Stimulated activated naive B cell treated with anti-CD40 and anti-IgM and Interleukin-4, amounts not matched to agents 10 μg/mL and 1 μg/mL and 100 μg/mL, for 72 hours (primary cell): ENCODE data around the gene SPINK14.

Source experiments
- ATAC-seq, 2 donors: fragments of 150-1000 bp; cut with Tn5 transposase; replicated peaks; 2 replicates each; pipeline ENCODE4 v1.10.0; 2021; ENCODE audit warnings: moderate library complexity in 1 of 2
- DNase-seq: peaks from one replicate; pipeline ENCODE4 v3.0.0; 2021
- H3K27ac Mint-ChIP-seq: one replicate; pipeline ENCODE4 v1.8.0; 2022; ENCODE audit warnings: mild to moderate bottlenecking, mixed read lengths
- H3K27me3 Mint-ChIP-seq, 2 donors: one replicate each; pipeline ENCODE4 v1.8.0; 2022; ENCODE audit warnings: mixed read lengths in 2 of 2
- H3K36me3 Mint-ChIP-seq, 2 donors: one replicate each; pipeline ENCODE4 v1.8.0; 2022; ENCODE audit warnings: mixed read lengths in 2 of 2, mild to moderate bottlenecking in 1 of 2
- H3K4me1 Mint-ChIP-seq, 2 donors: one replicate each; pipeline ENCODE4 v1.8.0; 2022; ENCODE audit warnings: mixed read lengths in 2 of 2, mild to moderate bottlenecking in 1 of 2
- H3K4me3 Mint-ChIP-seq, 2 donors: one replicate each; pipeline ENCODE4 v1.8.0; 2022; ENCODE audit warnings: mild to moderate bottlenecking in 2 of 2, mixed read lengths in 2 of 2, moderate library complexity in 1 of 2
- H3K9me3 Mint-ChIP-seq, 2 donors: one replicate each; pipeline ENCODE4 v1.8.0; 2022; ENCODE audit warnings: mixed read lengths in 2 of 2, mild to moderate bottlenecking in 1 of 2

Gene SPINK14

GRCh38 chr5:148168246-148168645, at the start of gene SPINK14:
SPINK14 (plus strand) TSS chr5:148168546; CDS start chr5:148169733, 1,187 bp downstream.
- DNase-seq (no peak), ATAC-seq (no peak)
- Mint-ChIP-seq H3K9me3 (no peaks in the 10 kb centered on the region), H3K27ac (no peak within 1 kb of the TSS), H3K36me3 (no peaks in the 10 kb centered on the region), H3K4me1 (no peaks in the 10 kb centered on the region), H3K4me3 (no peak within 1 kb of the TSS), H3K27me3 (no peaks in the 10 kb centered on the region)

- ATAC-seq (no peak), DNase-seq (no peak)
- Mint-ChIP-seq H3K36me3 (no peaks in the 10 kb centered on the region), H3K4me3 (no peak overlapping the region), H3K27ac (no peak overlapping the region), H3K4me1 (no peaks in the 10 kb centered on the region), H3K27me3 (peaks cover 2 to 4% of the 10 kb centered on the region in 2 donors), H3K9me3 (no peaks in the 10 kb centered on the region)
Measured at GRCh38 chr5:148120317-148120716, 48.0 kb upstream of the SPINK14 start.

- no peak for DNase-seq
- Mint-ChIP-seq H3K4me3 (no peak overlapping the region), H3K9me3 (no peaks in the 10 kb centered on the region), H3K4me1 (no peaks in the 10 kb centered on the region), H3K27ac (no peak overlapping the region), H3K27me3 (no peaks in the 10 kb centered on the region), H3K36me3 (no peaks in the 10 kb centered on the region)
- ATAC-seq: no peak
Measured at GRCh38 chr5:148125641-148126040, 42.7 kb upstream of the SPINK14 start.

- H3K36me3 Mint-ChIP-seq: no peaks in the 10 kb centered on the region
- no peak for ATAC-seq
- no peaks in the 10 kb centered on the region for H3K27me3 Mint-ChIP-seq
- no peak overlapping the region for H3K27ac Mint-ChIP-seq
- no peak overlapping the region for H3K4me3 Mint-ChIP-seq
- H3K4me1 Mint-ChIP-seq: no peaks in the 10 kb centered on the region
- no peak for DNase-seq
- H3K9me3 Mint-ChIP-seq: no peaks in the 10 kb centered on the region
Measured at GRCh38 chr5:148135091-148136048, 33.0 kb upstream of the SPINK14 start.

GRCh38 chr5:148140846-148141245, 27.5 kb upstream of the SPINK14 start:
- DNase-seq (no peak), ATAC-seq (no peak)
- H3K27ac Mint-ChIP-seq: no peak overlapping the region
- no peak overlapping the region for H3K4me3 Mint-ChIP-seq
- H3K4me1 Mint-ChIP-seq: no peaks in the 10 kb centered on the region
- H3K36me3 Mint-ChIP-seq: no peaks in the 10 kb centered on the region
- H3K27me3 Mint-ChIP-seq: no peaks in the 10 kb centered on the region
- H3K9me3 Mint-ChIP-seq: no peaks in the 10 kb centered on the region

GRCh38 chr5:148141645-148142044, 26.7 kb upstream of the SPINK14 start:
- no peaks in the 10 kb centered on the region for H3K9me3 Mint-ChIP-seq
- no peaks in the 10 kb centered on the region for H3K36me3 Mint-ChIP-seq
- ATAC-seq (no peak), DNase-seq (no peak)
- H3K27ac Mint-ChIP-seq: no peak overlapping the region
- no peaks in the 10 kb centered on the region for H3K4me1 Mint-ChIP-seq
- no peaks in the 10 kb centered on the region for H3K27me3 Mint-ChIP-seq
- no peak overlapping the region for H3K4me3 Mint-ChIP-seq

- Mint-ChIP-seq H3K27me3 (no peaks in the 10 kb centered on the region), H3K27ac (no peak overlapping the region), H3K4me3 (no peak overlapping the region), H3K9me3 (no peaks in the 10 kb centered on the region), H3K4me1 (no peaks in the 10 kb centered on the region), H3K36me3 (no peaks in the 10 kb centered on the region)
- no peak for ATAC-seq
- no peak for DNase-seq
Measured at GRCh38 chr5:148145916-148146315, 22.4 kb upstream of the SPINK14 start.

GRCh38 chr5:148146487-148146886, 21.9 kb upstream of the SPINK14 start:
- no peak for ATAC-seq
- H3K36me3 Mint-ChIP-seq: no peaks in the 10 kb centered on the region
- H3K27ac Mint-ChIP-seq: no peak overlapping the region
- no peaks in the 10 kb centered on the region for H3K27me3 Mint-ChIP-seq
- no peak overlapping the region for H3K4me3 Mint-ChIP-seq
- no peak for DNase-seq
- no peaks in the 10 kb centered on the region for H3K9me3 Mint-ChIP-seq
- no peaks in the 10 kb centered on the region for H3K4me1 Mint-ChIP-seq

GRCh38 chr5:148147415-148147814, 20.9 kb upstream of the SPINK14 start:
- Mint-ChIP-seq H3K4me3 (no peak overlapping the region), H3K4me1 (no peaks in the 10 kb centered on the region), H3K27ac (no peak overlapping the region), H3K27me3 (no peaks in the 10 kb centered on the region), H3K9me3 (no peaks in the 10 kb centered on the region), H3K36me3 (no peaks in the 10 kb centered on the region)
- DNase-seq (no peak), ATAC-seq (no peak)

- peaks cover 4 to 12% of the 10 kb centered on the region in 2 donors for H3K9me3 Mint-ChIP-seq
- DNase-seq: no peak
Measured at GRCh38 chr5:148151872-148152271, 16.5 kb upstream of the SPINK14 start.

GRCh38 chr5:148152781-148153180, 15.6 kb upstream of the SPINK14 start:
- ATAC-seq (no peak), DNase-seq (no peak)
- H3K27me3 Mint-ChIP-seq: no peaks in the 10 kb centered on the region
- no peaks in the 10 kb centered on the region for H3K36me3 Mint-ChIP-seq
- no peaks in the 10 kb centered on the region for H3K4me1 Mint-ChIP-seq
- H3K4me3 Mint-ChIP-seq: no peak overlapping the region
- peaks cover 5 to 14% of the 10 kb centered on the region in 2 donors for H3K9me3 Mint-ChIP-seq
- H3K27ac Mint-ChIP-seq: no peak overlapping the region

More at GRCh38 chr5:148151872-148152271, 16.5 kb upstream of the SPINK14 start:
- Mint-ChIP-seq H3K36me3 (no peaks in the 10 kb centered on the region), H3K27me3 (no peaks in the 10 kb centered on the region), H3K27ac (no peak overlapping the region), H3K4me3 (no peak overlapping the region), H3K4me1 (no peaks in the 10 kb centered on the region)
- no peak for ATAC-seq

GRCh38 chr5:148156609-148157008, 11.7 kb upstream of the SPINK14 start:
- no peaks in the 10 kb centered on the region for H3K36me3 Mint-ChIP-seq
- no peak overlapping the region for H3K4me3 Mint-ChIP-seq
- H3K9me3 Mint-ChIP-seq: peaks cover 5 to 14% of the 10 kb centered on the region in 2 donors
- no peaks in the 10 kb centered on the region for H3K27me3 Mint-ChIP-seq
- no peaks in the 10 kb centered on the region for H3K4me1 Mint-ChIP-seq
- no peak overlapping the region for H3K27ac Mint-ChIP-seq
- DNase-seq (no peak), ATAC-seq (no peak)

GRCh38 chr5:148162038-148162437, 6.3 kb upstream of the SPINK14 start:
- Mint-ChIP-seq H3K4me1 (no peaks in the 10 kb centered on the region), H3K27me3 (no peaks in the 10 kb centered on the region), H3K27ac (no peak overlapping the region), H3K4me3 (no peak overlapping the region), H3K9me3 (no peaks in the 10 kb centered on the region), H3K36me3 (no peaks in the 10 kb centered on the region)
- DNase-seq (no peak), ATAC-seq (no peak)

- no peak overlapping the region for H3K4me3 Mint-ChIP-seq
- no peak for DNase-seq
- no peaks in the 10 kb centered on the region for H3K9me3 Mint-ChIP-seq
- no peak overlapping the region for H3K27ac Mint-ChIP-seq
- no peaks in the 10 kb centered on the region for H3K36me3 Mint-ChIP-seq
- H3K4me1 Mint-ChIP-seq: no peaks in the 10 kb centered on the region
- no peak for ATAC-seq
- H3K27me3 Mint-ChIP-seq: no peaks in the 10 kb centered on the region
Measured at GRCh38 chr5:148163345-148163744, 5.0 kb upstream of the SPINK14 start.

GRCh38 chr5:148166550-148167283, 1.6 kb upstream of the SPINK14 start:
- Mint-ChIP-seq H3K4me1 (no peaks in the 10 kb centered on the region), H3K36me3 (no peaks in the 10 kb centered on the region), H3K9me3 (no peaks in the 10 kb centered on the region), H3K27ac (no peak overlapping the region), H3K4me3 (no peak overlapping the region), H3K27me3 (no peaks in the 10 kb centered on the region)
- no peak for ATAC-seq
- no peak for DNase-seq
